Measurements from ENCODE around the gene TSPAN5. TPM values are rescaled to one million over a fixed set of nuclear protein-coding genes. Genes with fewer than 3 reads are reported as not detected.

The TSPAN5 gene
- polyA plus RNA-seq, 1 of the 3 experiments (the other 2 are of a cell fraction): 38.6 TPM

DNA sequence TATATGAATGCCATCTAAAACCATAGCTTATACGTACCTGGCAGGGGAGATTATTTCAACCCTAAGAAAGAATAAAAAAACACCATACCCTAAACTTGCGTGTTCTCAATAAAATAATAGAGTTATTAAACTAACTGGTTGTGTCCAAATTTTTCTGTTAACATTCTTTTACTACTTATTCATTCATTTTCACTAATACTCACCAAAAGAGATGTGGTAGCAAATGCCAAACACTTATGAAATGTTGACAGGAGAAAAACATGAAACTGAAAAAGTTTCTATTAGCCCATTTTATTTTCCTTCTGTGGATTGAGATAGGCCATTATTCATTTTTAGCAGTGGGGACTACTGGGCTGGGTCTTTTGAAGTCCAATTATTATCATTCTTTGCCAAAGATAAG, 102.0 kb downstream of the TSPAN5 start (continued):
- TF ChIP-seq, protein P1, sequence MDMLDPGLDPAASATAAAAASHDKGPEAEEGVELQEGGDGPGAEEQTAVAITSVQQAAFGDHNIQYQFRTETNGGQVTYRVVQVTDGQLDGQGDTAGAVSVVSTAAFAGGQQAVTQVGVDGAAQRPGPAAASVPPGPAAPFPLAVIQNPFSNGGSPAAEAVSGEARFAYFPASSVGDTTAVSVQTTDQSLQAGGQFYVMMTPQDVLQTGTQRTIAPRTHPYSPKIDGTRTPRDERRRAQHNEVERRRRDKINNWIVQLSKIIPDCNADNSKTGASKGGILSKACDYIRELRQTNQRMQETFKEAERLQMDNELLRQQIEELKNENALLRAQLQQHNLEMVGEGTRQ (IDR thresholded peaks at IDR 0.05; ENCODE audit: borderline replicate concordance, low read depth, low read length): no peak

DNA sequence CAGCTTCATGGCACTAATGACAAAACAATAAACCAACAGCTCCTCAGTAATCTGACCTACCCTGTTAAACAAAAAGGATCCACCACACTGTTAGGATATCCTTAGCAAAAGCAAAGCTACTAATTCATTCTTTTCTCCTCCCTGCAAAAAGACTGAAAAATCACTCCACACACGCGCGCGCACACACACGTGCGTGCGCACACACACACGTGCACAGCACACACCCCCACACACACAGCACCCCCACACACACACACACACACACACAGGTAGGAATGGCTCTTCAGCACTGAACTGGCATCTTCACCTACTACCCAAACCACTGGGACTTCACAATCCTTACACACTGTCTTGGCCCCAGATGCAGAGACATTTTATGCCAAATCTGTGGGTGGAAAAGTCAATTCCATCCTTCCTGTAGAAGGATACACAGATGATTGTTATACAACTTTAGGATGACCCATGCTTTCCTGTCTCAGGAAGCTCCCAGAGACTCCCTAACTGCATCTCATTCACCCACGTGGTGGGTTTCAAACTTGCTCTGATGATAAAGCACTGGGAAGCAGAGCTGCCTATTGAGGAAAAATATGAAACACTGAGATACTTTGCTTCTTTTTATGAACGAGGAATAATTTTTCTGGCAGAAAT, 102.5 kb downstream of the TSPAN5 start:
- no peaks in the 10 kb centered on the region for H3K9me2 ChIP-seq
- peaks cover 0 to 12% of the 10 kb centered on the region in 2 experiments for H3K36me3 ChIP-seq (replicated peaks in 1 of 2; ENCODE audit: control insufficient read depth in 1 of 2, insufficient read depth in 2 of 2, low read length in 1 of 2)
- peak overlapping the region; percentile 38; the same call in 1 of the 2 replicates for H3K4me2 ChIP-seq
- TF ChIP-seq RCOR1 (IDR thresholded peaks at IDR 0.05; ENCODE audit: low read length) (no peak), YY1 (IDR thresholded peaks at IDR 0.05; ENCODE audit: low read depth) (no peak), FOXM1 (IDR thresholded peaks at IDR 0.05; ENCODE audit: low read depth) (no peak), NFIC (IDR thresholded peaks at IDR 0.05; ENCODE audit: borderline replicate concordance) (no peak), MXI1 (IDR thresholded peaks at IDR 0.05; ENCODE audit: low read depth, low read length) (no peak), SMC3 (IDR thresholded peaks at IDR 0.05; ENCODE audit: low read depth, low read length) (no peak), TEAD4 (IDR thresholded peaks at IDR 0.05; ENCODE audit: borderline replicate concordance, insufficient read depth) (no peak), NRF1 (IDR thresholded peaks at IDR 0.05; ENCODE audit: low read depth, low read length) (no peak), EZH2phosphoT487 (IDR thresholded peaks at IDR 0.05; ENCODE audit: borderline replicate concordance, low read depth) (no peak)
- TF ChIP-seq, protein P2, sequence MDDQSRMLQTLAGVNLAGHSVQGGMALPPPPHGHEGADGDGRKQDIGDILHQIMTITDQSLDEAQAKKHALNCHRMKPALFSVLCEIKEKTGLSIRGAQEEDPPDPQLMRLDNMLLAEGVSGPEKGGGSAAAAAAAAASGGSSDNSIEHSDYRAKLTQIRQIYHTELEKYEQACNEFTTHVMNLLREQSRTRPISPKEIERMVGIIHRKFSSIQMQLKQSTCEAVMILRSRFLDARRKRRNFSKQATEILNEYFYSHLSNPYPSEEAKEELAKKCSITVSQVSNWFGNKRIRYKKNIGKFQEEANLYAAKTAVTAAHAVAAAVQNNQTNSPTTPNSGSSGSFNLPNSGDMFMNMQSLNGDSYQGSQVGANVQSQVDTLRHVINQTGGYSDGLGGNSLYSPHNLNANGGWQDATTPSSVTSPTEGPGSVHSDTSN (IDR thresholded peaks at IDR 0.05): no peak
- TF ChIP-seq, protein P3, sequence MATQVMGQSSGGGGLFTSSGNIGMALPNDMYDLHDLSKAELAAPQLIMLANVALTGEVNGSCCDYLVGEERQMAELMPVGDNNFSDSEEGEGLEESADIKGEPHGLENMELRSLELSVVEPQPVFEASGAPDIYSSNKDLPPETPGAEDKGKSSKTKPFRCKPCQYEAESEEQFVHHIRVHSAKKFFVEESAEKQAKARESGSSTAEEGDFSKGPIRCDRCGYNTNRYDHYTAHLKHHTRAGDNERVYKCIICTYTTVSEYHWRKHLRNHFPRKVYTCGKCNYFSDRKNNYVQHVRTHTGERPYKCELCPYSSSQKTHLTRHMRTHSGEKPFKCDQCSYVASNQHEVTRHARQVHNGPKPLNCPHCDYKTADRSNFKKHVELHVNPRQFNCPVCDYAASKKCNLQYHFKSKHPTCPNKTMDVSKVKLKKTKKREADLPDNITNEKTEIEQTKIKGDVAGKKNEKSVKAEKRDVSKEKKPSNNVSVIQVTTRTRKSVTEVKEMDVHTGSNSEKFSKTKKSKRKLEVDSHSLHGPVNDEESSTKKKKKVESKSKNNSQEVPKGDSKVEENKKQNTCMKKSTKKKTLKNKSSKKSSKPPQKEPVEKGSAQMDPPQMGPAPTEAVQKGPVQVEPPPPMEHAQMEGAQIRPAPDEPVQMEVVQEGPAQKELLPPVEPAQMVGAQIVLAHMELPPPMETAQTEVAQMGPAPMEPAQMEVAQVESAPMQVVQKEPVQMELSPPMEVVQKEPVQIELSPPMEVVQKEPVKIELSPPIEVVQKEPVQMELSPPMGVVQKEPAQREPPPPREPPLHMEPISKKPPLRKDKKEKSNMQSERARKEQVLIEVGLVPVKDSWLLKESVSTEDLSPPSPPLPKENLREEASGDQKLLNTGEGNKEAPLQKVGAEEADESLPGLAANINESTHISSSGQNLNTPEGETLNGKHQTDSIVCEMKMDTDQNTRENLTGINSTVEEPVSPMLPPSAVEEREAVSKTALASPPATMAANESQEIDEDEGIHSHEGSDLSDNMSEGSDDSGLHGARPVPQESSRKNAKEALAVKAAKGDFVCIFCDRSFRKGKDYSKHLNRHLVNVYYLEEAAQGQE (IDR thresholded peaks at IDR 0.05; ENCODE audit: low read depth, low read length): no peak
- H3K4me3 ChIP-seq (ENCODE audit: low read depth in 2 of 2, low read length in 1 of 2): no peak overlapping the region
- H4K20me1 ChIP-seq (ENCODE audit: insufficient read depth): no peaks in the 10 kb centered on the region
- ChIA-PET POLR2A (no interaction called here), CTCF (no interaction called here)
- H3K9ac ChIP-seq: no peak overlapping the region
- no peak overlapping the region for H2AFZ ChIP-seq (ENCODE audit: low read depth)
- peaks cover 9% of the 10 kb centered on the region for H3F3A ChIP-seq (replicated peaks; ENCODE audit: insufficient read depth)
- peak overlapping the region in 1 of 2 experiments; percentile 33; a peak in 1 of 4 replicates for H3K27ac ChIP-seq (ENCODE audit: low read depth in 2 of 2, low read length in 1 of 2)
- WGBS (ENCODE audit: low lambda C conversion rate): 85% methylated on average over 10 of the region's 10 CpGs
- peaks cover 0 to 46% of the 10 kb centered on the region in 2 experiments; a peak in 3 of 4 replicates for H3K4me1 ChIP-seq (ENCODE audit: control insufficient read depth in 1 of 2, insufficient read depth in 2 of 2, low read depth in 1 of 2, low read length in 1 of 2)
- no peak for DNase-seq
- no peaks in the 10 kb centered on the region for H3K9me3 ChIP-seq
- H3K79me2 ChIP-seq (ENCODE audit: insufficient read depth): peaks cover 91% of the 10 kb centered on the region
- H3K27me3 ChIP-seq (ENCODE audit: insufficient read depth): no peaks in the 10 kb centered on the region

Data from SK-N-SH (cell line).